CD8-positive, alpha-beta memory T cell (primary cell): ENCODE data around the gene SLIT1. TPM values are rescaled to one million over a fixed set of nuclear protein-coding genes. Genes with fewer than 3 reads are reported as not detected.
A peak's percentile ranks its signal among the peaks of the same experiment; 100 is the strongest.

Experiments used
- CTCF ChIA-PET: fragments of 350-600 bp; sonication (Branson Sonifier 250); formaldehyde crosslinking; loops from one replicate; lab custom pipeline; 2021; ENCODE audit warnings: antibody characterized with exemption; lab: Charles Lee
- POLR2A ChIA-PET: fragments of 350-600 bp; sonication (Branson Sonifier 250); formaldehyde crosslinking; loops from one replicate; lab custom pipeline; 2021; ENCODE audit warnings: antibody characterized with exemption; lab: Charles Lee
- DNase-seq, 5 donors: peaks; one replicate each; pipeline versions ENCODE4 v3.0.0 to v3.0.0-alpha.2; 2020 to 2022; ENCODE audit warnings: mixed read lengths in 1 of 5
- H3K27ac ChIP-seq: one replicate; pipeline ENCODE4 v1.7.0; 2013; ENCODE audit warnings: low read depth, mild to moderate bottlenecking, low read length, moderate library complexity
- H3K27me3 ChIP-seq: 2 replicates; pipeline ENCODE4 v1.7.0; 2013; ENCODE audit warnings: low read length, mild to moderate bottlenecking; ENCODE audit not compliant: insufficient read depth, poor library complexity, severe bottlenecking
- H3K36me3 ChIP-seq: 2 replicates; pipeline ENCODE4 v1.7.0; 2013; ENCODE audit warnings: mild to moderate bottlenecking, low read length, moderate library complexity; ENCODE audit not compliant: insufficient read depth
- H3K4me1 ChIP-seq: 2 replicates; pipeline ENCODE4 v1.7.0; 2013; ENCODE audit warnings: mild to moderate bottlenecking, low read length, moderate library complexity; ENCODE audit not compliant: insufficient read depth
- H3K4me3 ChIP-seq: 2 replicates; pipeline ENCODE4 v1.7.0; 2013; ENCODE audit warnings: mild to moderate bottlenecking, low read length
- H3K9me3 ChIP-seq: 2 replicates; pipeline ENCODE4 v1.7.0; 2013; ENCODE audit warnings: mild to moderate bottlenecking, low read length
- H3K27ac Mint-ChIP-seq, 8 donors: one replicate each; pipeline ENCODE4 v1.8.0; 2020 to 2021; ENCODE audit warnings: mixed read lengths in 8 of 8, mild to moderate bottlenecking in 6 of 8, inconsistent platforms in 3 of 8, moderate library complexity in 3 of 8
- H3K27me3 Mint-ChIP-seq, 2 donors: one replicate each; pipeline ENCODE4 v1.8.0; 2020 to 2021; ENCODE audit warnings: mixed read lengths in 2 of 2, mild to moderate bottlenecking in 1 of 2, moderate library complexity in 1 of 2
- H3K36me3 Mint-ChIP-seq, 3 donors: one replicate each; pipeline ENCODE4 v1.8.0; 2020 to 2021; ENCODE audit warnings: mixed read lengths in 3 of 3, inconsistent platforms in 1 of 3, mild to moderate bottlenecking in 1 of 3
- H3K4me1 Mint-ChIP-seq, 3 donors: one replicate each; pipeline ENCODE4 v1.8.0; 2020 to 2021; ENCODE audit warnings: mixed read lengths in 3 of 3, inconsistent platforms in 1 of 3, mild to moderate bottlenecking in 1 of 3
- H3K4me3 Mint-ChIP-seq, 7 donors: one replicate each; pipeline ENCODE4 v1.8.0; 2020 to 2021; ENCODE audit warnings: mixed read lengths in 7 of 7, mild to moderate bottlenecking in 6 of 7, moderate library complexity in 4 of 7, inconsistent platforms in 2 of 7
- H3K9me3 Mint-ChIP-seq, 5 donors: one replicate each; pipeline ENCODE4 v1.8.0; 2020 to 2022; ENCODE audit warnings: mixed read lengths in 5 of 5, mild to moderate bottlenecking in 3 of 5, moderate library complexity in 2 of 5, inconsistent platforms in 1 of 5
- polyA plus RNA-seq: library from polyadenylated mRNA; unstranded; fragments of 300-500 nt; fragmentation: Illumina TruSeq; gene quantifications from one replicate; pipeline ENCODE4 v1.2.3, GENCODE V29; 2021
- total RNA-seq, 2 experiments: library from RNA; stranded (reverse); gene quantifications; one replicate each; pipeline ENCODE4 v1.2.3, GENCODE V29; 2021

The SLIT1 gene
- total and polyA plus RNA-seq, 3 experiments from 2014 or later: 0.06 to 0.20 TPM; not detected in 1

DNA sequence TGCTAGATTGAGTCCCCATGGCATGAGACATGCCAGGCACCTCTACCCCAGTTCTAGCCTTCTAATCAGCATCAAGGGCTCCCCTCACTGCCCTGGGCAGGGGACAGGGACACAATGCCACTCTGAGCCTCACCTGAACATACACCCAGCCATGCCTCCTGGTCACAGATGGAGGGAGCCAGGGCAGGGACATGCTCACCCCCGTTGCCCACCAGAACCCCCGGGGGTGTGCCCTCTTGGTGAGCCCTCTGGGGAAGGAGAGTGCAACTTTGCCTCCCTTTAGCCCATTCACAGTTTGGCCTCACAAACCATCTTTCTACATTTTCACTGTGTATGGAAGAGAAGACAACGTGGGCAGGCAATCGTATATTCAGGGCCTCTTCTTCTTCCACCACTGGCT is 186.4 kb downstream of the SLIT1 start:
- Histone ChIP-seq H3K4me1 (no peaks in the 10 kb centered on the region), H3K27ac (no peak overlapping the region), H3K4me3 (no peak overlapping the region), H3K9me3 (no peaks in the 10 kb centered on the region), H3K27me3 (no peaks in the 10 kb centered on the region), H3K36me3 (no peaks in the 10 kb centered on the region)
- no peaks in the 10 kb centered on the region for H3K36me3 Mint-ChIP-seq
- ChIA-PET CTCF (no interaction called here), POLR2A (no interaction called here)
- no peak overlapping the region for H3K4me3 Mint-ChIP-seq
- H3K9me3 Mint-ChIP-seq: no peaks in the 10 kb centered on the region
- peaks cover 0 to 2% (median 0%) of the 10 kb centered on the region in 3 donors for H3K4me1 Mint-ChIP-seq
- H3K27ac Mint-ChIP-seq: no peak overlapping the region
- no peak for DNase-seq
- no peaks in the 10 kb centered on the region for H3K27me3 Mint-ChIP-seq

DNA sequence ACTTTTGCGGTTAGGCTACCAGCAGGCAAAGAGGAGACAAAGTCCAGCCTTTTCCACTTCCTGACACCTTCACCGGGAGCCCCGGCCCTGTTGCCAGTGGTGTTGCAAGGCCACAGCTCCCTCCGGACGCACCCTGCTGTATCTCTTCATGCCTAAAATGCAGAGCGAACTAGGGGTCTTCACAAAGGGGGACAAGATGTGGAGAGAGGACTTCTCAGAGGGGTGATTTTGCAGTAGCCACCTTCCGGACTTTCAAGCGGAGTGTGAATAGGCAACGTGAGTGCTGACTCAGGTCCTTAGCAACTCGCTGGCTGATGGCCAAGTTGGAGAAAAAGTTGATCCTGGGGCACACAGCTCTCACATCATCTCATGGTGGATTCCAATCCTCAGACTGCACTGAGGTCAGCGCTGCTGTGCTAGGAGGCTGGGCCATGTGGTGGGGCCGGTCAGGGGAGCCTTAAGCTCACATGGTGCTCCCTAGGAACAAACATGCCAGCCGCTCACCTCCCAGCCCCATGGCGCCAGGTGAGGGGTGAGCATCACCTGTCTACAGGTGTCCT is 187.3 kb downstream of the SLIT1 start:
- no peak overlapping the region for H3K4me3 Mint-ChIP-seq
- H3K27ac ChIP-seq: no peak overlapping the region
- no peak overlapping the region for H3K27ac Mint-ChIP-seq
- peaks cover 0 to 2% (median 0%) of the 10 kb centered on the region in 3 donors for H3K4me1 Mint-ChIP-seq
- no peaks in the 10 kb centered on the region for H3K36me3 Mint-ChIP-seq
- no peaks in the 10 kb centered on the region for H3K4me1 ChIP-seq
- H3K27me3 Mint-ChIP-seq: no peaks in the 10 kb centered on the region
- ChIA-PET POLR2A (no interaction called here), CTCF (no interaction called here)
- H3K27me3 ChIP-seq: no peaks in the 10 kb centered on the region
- H3K4me3 ChIP-seq: no peak overlapping the region
- H3K36me3 ChIP-seq: no peaks in the 10 kb centered on the region
- DNase-seq: no peak
- no peaks in the 10 kb centered on the region for H3K9me3 Mint-ChIP-seq
- no peaks in the 10 kb centered on the region for H3K9me3 ChIP-seq

DNA sequence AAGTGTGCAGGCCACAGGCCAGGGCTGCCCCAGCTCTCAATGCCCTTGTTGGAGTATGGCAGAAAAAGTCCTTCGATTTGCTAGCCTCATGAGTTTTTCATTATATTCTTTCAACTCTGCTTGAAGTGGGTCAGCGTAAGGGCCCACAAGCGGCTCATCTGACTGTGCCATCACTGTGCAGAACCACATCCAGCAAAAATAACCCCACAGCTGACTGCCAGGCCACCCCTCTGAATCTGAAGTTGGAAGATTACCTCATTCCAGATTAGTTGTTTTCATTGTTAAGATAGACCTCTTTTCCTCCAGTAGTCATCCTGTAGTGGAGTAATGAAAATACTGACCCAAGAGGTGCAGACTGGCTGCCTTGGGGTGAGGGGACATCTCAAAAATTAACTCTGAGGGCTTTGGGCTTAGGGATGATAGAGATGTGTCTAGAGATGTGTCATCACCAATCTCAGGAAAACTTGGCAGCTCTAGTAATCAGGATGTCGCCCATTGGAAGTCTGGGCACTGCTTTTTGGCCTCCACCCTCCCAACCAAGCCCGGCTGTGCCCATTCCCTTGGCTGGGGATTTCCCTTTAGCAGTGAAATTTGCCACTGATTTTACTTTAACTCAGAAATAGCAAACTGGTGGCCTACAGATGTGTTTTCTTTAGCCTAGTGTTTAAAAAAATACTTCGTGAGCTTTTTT is 189.3 kb downstream of the SLIT1 start:
- Mint-ChIP-seq H3K4me1 (peaks cover 0 to 2% (median 0%) of the 10 kb centered on the region in 3 donors), H3K9me3 (no peaks in the 10 kb centered on the region), H3K27ac (peak overlapping the region in 1 of 8 donors; percentile 46), H3K36me3 (no peaks in the 10 kb centered on the region), H3K4me3 (no peak overlapping the region), H3K27me3 (no peaks in the 10 kb centered on the region)
- no peak for DNase-seq
- Histone ChIP-seq H3K27me3 (no peaks in the 10 kb centered on the region), H3K4me3 (no peak overlapping the region), H3K4me1 (no peaks in the 10 kb centered on the region), H3K27ac (no peak overlapping the region), H3K36me3 (no peaks in the 10 kb centered on the region), H3K9me3 (no peaks in the 10 kb centered on the region)
- POLR2A ChIA-PET: no interaction called here
- CTCF ChIA-PET: no interaction called here

DNA sequence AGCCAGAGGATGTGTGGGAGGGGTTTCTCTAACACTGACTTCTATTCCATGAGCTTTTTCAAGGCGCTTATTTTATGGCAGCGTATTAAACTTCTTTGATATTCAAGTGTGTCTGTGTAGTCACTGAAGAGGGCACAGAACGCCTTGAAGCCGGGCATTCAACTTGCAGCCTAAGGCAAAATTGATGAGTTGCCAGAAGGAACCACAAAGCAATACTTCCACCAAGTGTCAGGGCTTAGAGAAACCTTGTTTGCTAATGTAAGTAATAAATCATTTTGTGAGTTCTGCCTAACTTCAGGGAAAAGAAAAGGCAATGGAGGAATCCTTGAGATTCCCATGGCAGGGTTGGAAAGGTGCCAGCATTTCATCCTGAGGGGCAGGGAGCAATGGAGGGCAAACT is 189.9 kb downstream of the SLIT1 start:
- peaks cover 0 to 2% (median 0%) of the 10 kb centered on the region in 3 donors for H3K36me3 Mint-ChIP-seq
- H3K4me3 ChIP-seq: no peak overlapping the region

DNA sequence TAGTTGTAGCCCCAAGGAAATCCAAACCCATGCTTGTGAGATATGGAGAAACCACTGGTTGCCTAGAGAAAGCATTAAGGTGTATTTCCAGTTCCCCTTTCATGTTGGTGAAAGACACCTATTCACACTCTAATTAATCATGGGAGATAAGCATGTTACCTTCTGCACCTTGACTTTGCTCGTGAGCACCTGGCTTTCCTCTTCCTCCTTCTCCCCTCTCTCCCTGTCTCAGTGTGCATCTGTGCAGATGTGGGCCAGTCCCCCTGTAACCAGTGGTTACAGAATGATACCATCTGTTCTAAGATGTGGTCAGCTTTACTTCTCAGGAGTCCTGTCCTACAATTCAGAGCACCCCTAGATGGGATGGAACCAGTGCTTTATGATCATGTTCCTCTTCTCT is 193.0 kb downstream of the SLIT1 start:
- no peaks in the 10 kb centered on the region for H3K4me1 ChIP-seq
- no peaks in the 10 kb centered on the region for H3K36me3 ChIP-seq
- no peaks in the 10 kb centered on the region for H3K27me3 ChIP-seq
- Mint-ChIP-seq H3K27ac (peak overlapping the region in 1 of 8 donors; percentile 13), H3K4me3 (no peak overlapping the region), H3K9me3 (no peaks in the 10 kb centered on the region), H3K4me1 (peaks cover 0 to 3% (median 2%) of the 10 kb centered on the region in 3 donors), H3K36me3 (peaks cover 0 to 5% (median 4%) of the 10 kb centered on the region in 3 donors), H3K27me3 (no peaks in the 10 kb centered on the region)
- no peaks in the 10 kb centered on the region for H3K9me3 ChIP-seq
- no peak for DNase-seq
- no peak overlapping the region for H3K4me3 ChIP-seq
- ChIA-PET POLR2A (no interaction called here), CTCF (no interaction called here)
- no peak overlapping the region for H3K27ac ChIP-seq

More for the DNA sequence above, 189.9 kb downstream of the SLIT1 start:
- peaks cover 0 to 3% (median 2%) of the 10 kb centered on the region in 3 donors for H3K4me1 Mint-ChIP-seq
- ChIA-PET POLR2A (no interaction called here), CTCF (no interaction called here)
- no peaks in the 10 kb centered on the region for H3K27me3 ChIP-seq
- no peaks in the 10 kb centered on the region for H3K4me1 ChIP-seq
- no peak overlapping the region for H3K4me3 Mint-ChIP-seq
- no peaks in the 10 kb centered on the region for H3K27me3 Mint-ChIP-seq
- no peaks in the 10 kb centered on the region for H3K36me3 ChIP-seq
- no peak overlapping the region for H3K27ac ChIP-seq
- no peaks in the 10 kb centered on the region for H3K9me3 ChIP-seq
- DNase-seq: no peak
- no peaks in the 10 kb centered on the region for H3K9me3 Mint-ChIP-seq
- peak overlapping the region in 1 of 8 donors; percentile 70 for H3K27ac Mint-ChIP-seq

DNA sequence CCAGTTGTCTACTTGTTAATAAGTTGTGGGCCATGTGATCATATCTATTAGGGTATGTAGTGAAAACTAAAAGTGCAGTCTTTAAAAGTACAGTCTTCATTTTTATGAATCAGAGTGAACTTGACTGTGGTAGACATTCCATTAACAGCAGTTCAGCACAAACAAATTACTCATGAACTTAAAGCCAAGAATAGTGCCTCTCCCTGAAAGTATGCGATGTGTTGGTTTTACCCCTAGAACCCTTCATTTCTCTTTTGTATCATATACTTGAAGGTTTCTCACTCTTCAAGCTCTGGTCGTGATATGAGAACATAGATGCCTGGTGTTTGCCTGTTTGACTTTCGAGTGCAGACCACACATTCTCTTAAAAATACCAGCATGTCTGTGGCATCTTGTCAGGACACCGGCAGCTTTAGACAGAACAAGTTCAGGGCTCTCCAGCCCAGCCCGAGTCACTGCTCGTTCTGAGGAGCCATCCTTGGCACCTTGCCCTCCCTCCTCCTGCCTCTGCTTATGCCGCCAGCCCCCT is 194.4 kb downstream of the SLIT1 start:
- H3K9me3 Mint-ChIP-seq: no peaks in the 10 kb centered on the region
- Histone ChIP-seq H3K4me1 (no peaks in the 10 kb centered on the region), H3K4me3 (no peak overlapping the region), H3K9me3 (no peaks in the 10 kb centered on the region), H3K27me3 (no peaks in the 10 kb centered on the region), H3K36me3 (no peaks in the 10 kb centered on the region), H3K27ac (no peak overlapping the region)
- CTCF ChIA-PET: no interaction called here
- H3K36me3 Mint-ChIP-seq: peaks cover 0 to 5% (median 4%) of the 10 kb centered on the region in 3 donors
- no peak overlapping the region for H3K27ac Mint-ChIP-seq
- no peaks in the 10 kb centered on the region for H3K27me3 Mint-ChIP-seq
- no peak for DNase-seq
- H3K4me1 Mint-ChIP-seq: peaks cover 0 to 3% (median 2%) of the 10 kb centered on the region in 3 donors
- H3K4me3 Mint-ChIP-seq: no peak overlapping the region
- POLR2A ChIA-PET: no interaction called here

DNA sequence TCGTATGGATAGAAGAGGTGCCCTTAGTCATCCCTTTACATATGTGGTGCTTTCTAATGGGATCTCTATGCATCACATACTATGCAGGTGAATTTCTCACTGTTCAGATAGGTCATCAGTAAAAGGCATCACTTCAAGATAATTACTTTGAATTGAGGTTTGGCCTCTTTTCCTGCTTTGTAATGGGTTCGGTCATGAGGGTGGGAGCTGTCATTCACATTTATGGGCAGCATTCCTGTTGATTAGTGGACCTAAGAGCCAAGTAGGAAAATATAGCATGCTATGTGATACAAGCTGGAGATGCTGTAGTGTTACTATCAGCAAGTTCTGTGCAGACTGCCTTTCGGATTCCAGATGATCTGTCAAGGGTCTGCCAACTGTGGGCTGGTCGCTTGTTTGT is 197.3 kb downstream of the SLIT1 start:
- H3K9me3 ChIP-seq: no peaks in the 10 kb centered on the region
- Mint-ChIP-seq H3K9me3 (no peaks in the 10 kb centered on the region), H3K36me3 (peaks cover 0 to 5% (median 4%) of the 10 kb centered on the region in 3 donors), H3K4me1 (peaks cover 2 to 6% (median 6%) of the 10 kb centered on the region in 3 donors), H3K4me3 (no peak overlapping the region), H3K27me3 (no peaks in the 10 kb centered on the region), H3K27ac (no peak overlapping the region)
- no peak for DNase-seq
- POLR2A ChIA-PET: no interaction called here
- no peak overlapping the region for H3K4me3 ChIP-seq
- H3K4me1 ChIP-seq: no peaks in the 10 kb centered on the region
- CTCF ChIA-PET: no interaction called here
- no peak overlapping the region for H3K27ac ChIP-seq
- no peaks in the 10 kb centered on the region for H3K36me3 ChIP-seq
- H3K27me3 ChIP-seq: no peaks in the 10 kb centered on the region

DNA sequence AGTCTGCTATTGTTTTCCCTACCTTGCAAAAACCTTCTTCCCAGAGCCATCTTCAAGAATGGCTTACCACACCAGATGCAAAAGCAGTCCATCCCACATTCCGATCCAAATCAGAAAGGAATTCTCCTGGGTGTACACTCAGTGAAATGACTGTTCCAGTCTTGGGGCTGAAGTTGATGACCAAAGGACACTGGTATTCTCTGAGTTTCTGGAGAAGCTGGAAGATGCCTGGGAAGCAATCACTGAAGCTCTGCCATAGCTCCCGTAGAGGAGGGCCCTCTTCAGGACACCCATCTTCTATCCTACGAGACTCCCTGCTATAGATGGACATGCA is 197.9 kb downstream of the SLIT1 start:
- Histone ChIP-seq H3K9me3 (no peaks in the 10 kb centered on the region), H3K4me1 (no peaks in the 10 kb centered on the region), H3K27ac (no peak overlapping the region), H3K36me3 (no peaks in the 10 kb centered on the region), H3K27me3 (no peaks in the 10 kb centered on the region), H3K4me3 (no peak overlapping the region)
- POLR2A ChIA-PET: no interaction called here
- no peaks in the 10 kb centered on the region for H3K27me3 Mint-ChIP-seq
- no peak for DNase-seq
- no peak overlapping the region for H3K27ac Mint-ChIP-seq
- H3K36me3 Mint-ChIP-seq: peaks cover 0 to 7% (median 4%) of the 10 kb centered on the region in 3 donors
- CTCF ChIA-PET: no interaction called here
- H3K4me3 Mint-ChIP-seq: no peak overlapping the region
- no peaks in the 10 kb centered on the region for H3K9me3 Mint-ChIP-seq
- H3K4me1 Mint-ChIP-seq: peaks cover 2 to 6% (median 6%) of the 10 kb centered on the region in 3 donors
